GM18526 (cell line): ENCODE data around the gene RBFOX2.

Experiments used
- POLR2A ChIP-seq: IDR thresholded peaks from 3 replicates; pipeline ENCODE4 v1.6.1; 2011; ENCODE audit not compliant: insufficient read length; ENCODE audit errors: extremely low read depth

The RBFOX2 gene

GRCh38 chr22:35888181-35888870, 140.3 kb downstream of the RBFOX2 start:
- TF ChIP-seq POLR2A = no peak

- TF ChIP-seq POLR2A = no peak
These were observed 141.2 kb downstream of the RBFOX2 start for GRCh38 chr22:35887296-35887875.

GRCh38 chr22:35886309-35886708, 142.3 kb downstream of the RBFOX2 start:
- no peak for TF ChIP-seq POLR2A

- TF ChIP-seq POLR2A = no peak
These were observed 144.1 kb downstream of the RBFOX2 start for GRCh38 chr22:35884529-35884928.

GRCh38 chr22:35883031-35883620, 145.5 kb downstream of the RBFOX2 start:
- TF ChIP-seq POLR2A = no peak

DNA sequence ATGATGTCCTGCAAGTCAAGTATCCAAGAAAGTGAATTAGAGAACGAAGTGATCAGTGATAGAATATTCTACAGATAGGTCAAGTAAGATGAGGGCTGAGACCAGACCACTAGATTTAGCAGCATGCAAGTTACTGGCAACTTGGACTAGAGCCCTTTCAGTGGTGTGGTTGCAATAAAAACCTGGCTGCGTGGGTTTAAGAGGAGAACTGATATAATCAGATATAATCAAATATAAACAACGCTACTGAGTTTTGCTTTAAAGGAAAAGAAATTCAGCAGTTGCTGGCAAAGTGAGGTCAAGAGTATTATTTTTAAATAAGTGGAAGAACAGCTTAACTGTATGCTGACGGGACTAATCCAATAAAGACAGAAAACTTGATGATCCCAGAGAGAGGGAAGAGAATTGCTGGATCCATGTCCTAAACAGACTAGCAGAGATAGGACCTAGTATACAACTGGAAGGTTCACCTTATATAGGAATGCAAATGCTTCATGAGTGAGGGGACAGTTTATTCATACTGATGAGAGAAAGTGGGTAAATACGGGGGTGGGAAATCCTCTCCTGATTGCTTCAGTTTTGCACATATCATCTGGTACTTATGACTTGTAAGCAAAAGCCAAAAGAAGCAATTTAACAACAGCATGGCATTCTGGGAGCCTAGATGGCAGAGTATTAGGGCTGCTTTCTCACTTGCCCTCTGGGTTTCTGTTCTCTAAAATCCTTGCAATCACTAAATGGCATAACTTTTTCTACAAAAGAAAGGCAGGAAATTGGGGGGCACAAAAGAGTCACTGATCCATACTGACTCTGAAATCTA, 146.2 kb downstream of the RBFOX2 start:
- TF ChIP-seq POLR2A = no peak

DNA sequence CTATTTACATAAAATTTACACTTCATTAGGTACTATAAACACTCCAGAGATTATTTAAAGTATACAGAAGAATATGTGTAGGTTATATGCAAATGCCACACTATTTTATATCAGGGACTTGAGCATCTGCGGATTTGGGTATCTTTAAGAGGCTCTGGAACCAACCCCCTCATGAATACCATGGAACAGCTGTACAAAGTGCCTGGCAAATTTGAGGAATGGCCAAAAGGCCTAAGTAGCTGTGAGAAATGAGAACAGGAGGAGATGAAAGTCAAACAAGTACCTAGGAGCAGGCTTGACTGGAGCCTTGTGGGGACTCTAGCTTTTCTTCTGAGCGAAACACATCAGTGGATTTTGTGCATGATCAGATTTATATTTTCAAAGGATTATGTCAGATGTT, 149.3 kb downstream of the RBFOX2 start:
- TF ChIP-seq POLR2A = no peak

DNA sequence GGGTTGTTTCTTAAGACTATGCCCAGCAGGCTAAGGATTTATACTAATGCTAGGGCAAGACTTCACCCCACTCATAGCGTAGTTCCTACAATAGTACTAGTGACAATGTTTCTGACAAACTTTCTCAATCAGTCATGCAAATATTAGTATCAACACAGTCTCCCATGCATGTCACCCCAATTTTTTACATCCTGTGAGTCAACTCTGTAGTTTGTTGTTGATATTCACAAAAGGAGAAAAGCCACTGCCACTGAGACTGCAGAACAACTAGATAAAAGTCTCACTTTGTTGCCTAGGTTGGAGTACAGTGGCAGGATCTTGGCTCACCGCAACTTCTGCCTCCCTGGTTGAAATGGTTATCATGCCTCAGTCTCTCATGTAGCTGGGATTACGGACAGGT, 155.2 kb downstream of the RBFOX2 start:
- no peak for TF ChIP-seq POLR2A

GRCh38 chr22:35872451-35872850, 156.2 kb downstream of the RBFOX2 start:
- no peak for TF ChIP-seq POLR2A

GRCh38 chr22:35870517-35871293, 157.9 kb downstream of the RBFOX2 start:
- no peak for TF ChIP-seq POLR2A

- TF ChIP-seq POLR2A = no peak
These were observed 159.7 kb downstream of the RBFOX2 start for GRCh38 chr22:35868938-35869337.

DNA sequence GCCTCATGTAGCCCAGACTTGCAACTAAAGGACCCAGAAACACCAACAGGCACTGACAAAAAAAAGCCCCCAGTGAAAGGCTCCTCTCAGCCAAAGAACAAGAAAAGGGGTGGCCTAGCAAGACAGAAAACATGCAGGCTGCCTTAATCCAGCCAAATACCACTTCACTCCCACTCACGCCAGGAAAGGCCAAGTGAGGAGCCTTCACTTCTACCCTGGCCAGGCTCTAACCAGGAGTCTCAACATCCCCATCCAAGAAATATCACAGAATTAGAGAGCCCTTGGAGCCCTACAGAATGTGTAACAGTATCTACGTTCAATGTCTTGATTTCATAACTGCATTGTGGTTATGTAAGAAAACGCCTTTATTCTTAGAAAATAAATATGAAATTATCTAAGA, 162.0 kb downstream of the RBFOX2 start:
- TF ChIP-seq POLR2A = no peak

- no peak for TF ChIP-seq POLR2A
These were observed 164.0 kb downstream of the RBFOX2 start for GRCh38 chr22:35864545-35865165.

DNA sequence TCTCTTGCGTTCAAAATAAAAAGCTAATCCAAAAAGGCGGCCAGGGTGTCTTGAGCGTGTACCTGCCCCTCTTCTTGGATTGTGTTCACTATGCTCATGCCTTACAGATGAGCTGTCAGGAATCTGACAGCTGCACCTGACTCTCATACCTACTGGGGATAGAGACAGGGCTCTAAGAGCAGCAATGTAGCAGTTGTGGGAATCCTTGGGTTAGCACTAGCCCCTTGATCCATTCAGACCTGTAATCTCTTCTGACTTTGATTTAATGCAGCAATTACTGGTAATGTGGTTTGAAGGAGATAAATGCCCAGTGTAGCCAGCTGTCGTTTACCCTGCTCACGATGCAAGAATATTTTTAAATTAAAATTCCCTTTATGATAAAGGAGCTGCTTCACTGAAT, 165.2 kb downstream of the RBFOX2 start:
- no peak for TF ChIP-seq POLR2A

- TF ChIP-seq POLR2A = no peak
These were observed 165.9 kb downstream of the RBFOX2 start for GRCh38 chr22:35862697-35863096.
